ENCODE data around the gene RNF157. TPM values are rescaled to one million over a fixed set of nuclear protein-coding genes. Genes with fewer than 3 reads are reported as not detected.
A peak's percentile ranks its signal among the peaks of the same experiment; 100 is the strongest.

Gene RNF157
- total and polyA plus RNA-seq, 2 of the 13 experiments (the other 11 are each of a cell fraction or from before 2014, with no cell fraction given) = 0.44 to 1.5 TPM

DNA sequence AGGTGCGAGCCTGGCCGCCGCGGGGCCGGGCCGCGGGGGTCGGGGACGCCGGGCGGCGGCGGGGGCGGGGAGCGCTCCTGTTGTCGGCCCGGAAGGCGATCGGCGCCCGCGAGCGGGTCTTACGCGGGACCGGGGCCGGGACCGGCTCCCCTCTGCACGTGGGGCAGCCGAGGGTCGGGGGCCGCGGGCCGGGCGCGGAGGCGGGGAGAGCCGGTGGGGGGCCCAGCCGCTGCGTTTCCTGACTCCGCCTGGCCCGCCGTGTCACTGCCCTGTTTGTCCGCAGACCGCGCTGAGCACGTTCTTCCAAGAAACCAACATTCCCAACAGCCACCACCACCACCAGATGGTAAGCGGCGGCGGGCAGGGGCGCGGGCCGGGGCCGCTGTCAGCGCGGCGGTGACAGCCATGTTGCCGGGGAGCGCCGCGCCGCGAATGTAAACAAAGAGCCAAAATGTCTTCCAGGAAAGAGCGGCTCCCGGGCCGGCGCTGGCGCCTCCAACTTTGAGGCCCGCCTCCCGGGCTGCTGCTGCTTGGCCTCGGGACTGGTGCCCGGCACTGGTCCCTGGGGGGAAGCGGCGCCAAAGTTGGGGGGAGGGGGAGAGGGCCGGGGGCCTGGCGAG is 25.4 kb upstream of the RNF157 start (continued):
- TF ChIP-seq RAD21 (CRISPR knock-in tag; IDR thresholded peaks at IDR 0.05) (peak; percentile 49), NFE2 (CRISPR knock-in tag; IDR thresholded peaks at IDR 0.05) (no peak)

DNA sequence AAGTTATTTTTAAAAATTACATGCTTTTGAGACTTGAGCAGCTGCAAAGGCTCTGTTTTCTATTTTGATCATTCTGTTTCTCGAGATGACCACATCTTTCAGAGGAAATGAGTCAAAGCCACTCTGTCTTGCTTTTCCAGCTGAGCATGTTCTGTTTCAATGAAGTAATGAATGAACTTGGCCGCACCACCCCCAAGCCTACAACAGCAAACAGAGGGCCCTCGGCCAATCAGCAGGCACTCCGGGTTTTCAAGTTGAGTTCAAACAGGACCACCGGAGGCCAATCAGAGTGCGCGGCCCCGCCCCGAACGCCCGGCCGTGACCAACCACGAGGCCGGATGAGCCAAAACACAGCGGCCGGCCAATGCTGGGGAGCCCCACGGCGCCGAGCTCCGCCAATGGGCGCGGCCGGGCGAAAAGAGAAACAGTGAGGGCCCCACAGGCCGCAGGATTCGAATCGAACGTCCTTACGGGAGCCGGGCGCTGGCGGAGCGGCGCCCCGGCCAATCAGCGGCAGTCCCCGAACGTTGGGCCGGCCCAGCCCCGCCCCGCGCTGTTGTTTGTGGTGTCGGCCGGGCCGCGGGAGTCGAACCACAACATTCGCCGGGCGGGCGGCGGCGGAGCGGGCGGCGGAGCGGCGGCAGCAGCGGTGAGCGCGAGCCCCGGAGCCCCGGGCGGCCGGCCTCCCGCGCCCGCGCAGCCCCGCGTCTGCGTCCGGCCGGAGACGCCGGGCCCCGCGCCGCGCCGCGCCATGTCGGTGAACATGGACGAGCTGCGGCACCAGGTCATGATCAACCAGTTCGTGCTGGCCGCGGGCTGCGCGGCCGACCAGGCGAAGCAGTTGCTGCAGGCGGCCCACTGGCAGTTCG is 24.7 kb upstream of the RNF157 start, which contains the start of gene UBALD2:
UBALD2 (plus strand) TSS at position 594 of the 869 bp plus-strand sequence; CDS start at position 752, 158 bp downstream.
- Histone ChIP-seq H3K79me2 (ENCODE audit: insufficient read depth, low read length) (peaks cover 25% of the 10 kb centered on the region), H3K4me2 (ENCODE audit: low read depth, low read length) (peak within 1 kb of the TSS; percentile 98), H3K9ac (ENCODE audit: insufficient read depth, low read depth, low read length) (peak within 1 kb of the TSS; percentile 84), H3K27me3 (ENCODE audit: control insufficient read depth in 1 of 2, insufficient read depth in 2 of 2, low read length in 2 of 2) (no peaks in the 10 kb centered on the region), H3K4me3 (replicated peaks in 1 of 3; ENCODE audit: insufficient read depth in 1 of 3, low read depth in 2 of 3, low read length in 3 of 3) (peak within 1 kb of the TSS; percentile 88 to 98 (median 92)), H3K9me3 (ENCODE audit: low read length) (no peaks in the 10 kb centered on the region), H3K36me3 (replicated peaks in 1 of 2; ENCODE audit: control insufficient read depth in 1 of 2, insufficient read depth in 2 of 2, low read length in 2 of 2) (peaks cover 5 to 11% of the 10 kb centered on the region in 2 experiments; a peak in 3 of 5 replicates), H3K27ac (ENCODE audit: extremely low read length, insufficient read depth, low read length) (peak within 1 kb of the TSS; percentile 63), H2AFZ (ENCODE audit: low read length) (no peak within 1 kb of the TSS), H4K20me1 (ENCODE audit: insufficient read depth, low read length) (no peaks in the 10 kb centered on the region; the same call in 1 of the 2 replicates), H3K4me1 (ENCODE audit: insufficient read depth, low read length) (peaks cover 76% of the 10 kb centered on the region)
- intact Hi-C loops (cut with micrococcal nuclease; ENCODE audit: unreplicated experiment) = loop anchor here (2.0 kb wide), 1 partner anchor 56 kb away; no protein-coding TSS in a partner anchor
- POLR2A ChIA-PET = interaction anchor here (0.6 to 5.6 kb wide), 22 partner anchors 8 to 389 kb away, joined by 3 to 51 read pairs (median 5); partner anchors contain the start of genes EXOC7, RNF157, SPHK1 and TRIM65
- no TSS peak for BruUV-seq (replicated peaks)
- ATAC-seq (peak; percentile 96), FAIRE-seq (peak; percentile 94), DNase-seq (ENCODE audit: low spot score) (peak; percentile 98)
- WGBS (ENCODE audit: low lambda C conversion rate) = under 1% methylated on average over 38 of the region's 94 CpGs
- CTCF ChIA-PET (ENCODE audit: low intra/inter-chr PET ratio, low total read pairs) = no interaction called here
- in situ Hi-C loops (cut with HindIII; ENCODE audit: extremely low pct_ligation_motif_present, low pct_unique_long_range_greater_than_20kb) = no loop called here
- TF ChIP-seq, protein P1, sequence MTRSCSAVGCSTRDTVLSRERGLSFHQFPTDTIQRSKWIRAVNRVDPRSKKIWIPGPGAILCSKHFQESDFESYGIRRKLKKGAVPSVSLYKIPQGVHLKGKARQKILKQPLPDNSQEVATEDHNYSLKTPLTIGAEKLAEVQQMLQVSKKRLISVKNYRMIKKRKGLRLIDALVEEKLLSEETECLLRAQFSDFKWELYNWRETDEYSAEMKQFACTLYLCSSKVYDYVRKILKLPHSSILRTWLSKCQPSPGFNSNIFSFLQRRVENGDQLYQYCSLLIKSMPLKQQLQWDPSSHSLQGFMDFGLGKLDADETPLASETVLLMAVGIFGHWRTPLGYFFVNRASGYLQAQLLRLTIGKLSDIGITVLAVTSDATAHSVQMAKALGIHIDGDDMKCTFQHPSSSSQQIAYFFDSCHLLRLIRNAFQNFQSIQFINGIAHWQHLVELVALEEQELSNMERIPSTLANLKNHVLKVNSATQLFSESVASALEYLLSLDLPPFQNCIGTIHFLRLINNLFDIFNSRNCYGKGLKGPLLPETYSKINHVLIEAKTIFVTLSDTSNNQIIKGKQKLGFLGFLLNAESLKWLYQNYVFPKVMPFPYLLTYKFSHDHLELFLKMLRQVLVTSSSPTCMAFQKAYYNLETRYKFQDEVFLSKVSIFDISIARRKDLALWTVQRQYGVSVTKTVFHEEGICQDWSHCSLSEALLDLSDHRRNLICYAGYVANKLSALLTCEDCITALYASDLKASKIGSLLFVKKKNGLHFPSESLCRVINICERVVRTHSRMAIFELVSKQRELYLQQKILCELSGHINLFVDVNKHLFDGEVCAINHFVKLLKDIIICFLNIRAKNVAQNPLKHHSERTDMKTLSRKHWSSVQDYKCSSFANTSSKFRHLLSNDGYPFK (CRISPR knock-in tag; IDR thresholded peaks at IDR 0.05; ENCODE audit: borderline replicate concordance) = no peak
- TF ChIP-seq ZBTB7A (CRISPR knock-in tag; IDR thresholded peaks at IDR 0.05) (no peak), SOX6 (IDR thresholded peaks at IDR 0.05) (no peak), SOX6 (CRISPR knock-in tag; IDR thresholded peaks at IDR 0.05) (peak; percentile 64), ZFAT (CRISPR knock-in tag; conservative IDR thresholded peaks at IDR 0.05) (no peak), ZNF775 (CRISPR knock-in tag; IDR thresholded peaks at IDR 0.05; ENCODE audit: borderline replicate concordance) (no peak), HHEX (CRISPR knock-in tag; IDR thresholded peaks at IDR 0.05) (no peak), MYC (CRISPR knock-in tag; IDR thresholded peaks at IDR 0.05; ENCODE audit: borderline replicate concordance) (peak; percentile 61; the same call in 1 of the 2 replicates)
- TF ChIP-seq, protein P2, sequence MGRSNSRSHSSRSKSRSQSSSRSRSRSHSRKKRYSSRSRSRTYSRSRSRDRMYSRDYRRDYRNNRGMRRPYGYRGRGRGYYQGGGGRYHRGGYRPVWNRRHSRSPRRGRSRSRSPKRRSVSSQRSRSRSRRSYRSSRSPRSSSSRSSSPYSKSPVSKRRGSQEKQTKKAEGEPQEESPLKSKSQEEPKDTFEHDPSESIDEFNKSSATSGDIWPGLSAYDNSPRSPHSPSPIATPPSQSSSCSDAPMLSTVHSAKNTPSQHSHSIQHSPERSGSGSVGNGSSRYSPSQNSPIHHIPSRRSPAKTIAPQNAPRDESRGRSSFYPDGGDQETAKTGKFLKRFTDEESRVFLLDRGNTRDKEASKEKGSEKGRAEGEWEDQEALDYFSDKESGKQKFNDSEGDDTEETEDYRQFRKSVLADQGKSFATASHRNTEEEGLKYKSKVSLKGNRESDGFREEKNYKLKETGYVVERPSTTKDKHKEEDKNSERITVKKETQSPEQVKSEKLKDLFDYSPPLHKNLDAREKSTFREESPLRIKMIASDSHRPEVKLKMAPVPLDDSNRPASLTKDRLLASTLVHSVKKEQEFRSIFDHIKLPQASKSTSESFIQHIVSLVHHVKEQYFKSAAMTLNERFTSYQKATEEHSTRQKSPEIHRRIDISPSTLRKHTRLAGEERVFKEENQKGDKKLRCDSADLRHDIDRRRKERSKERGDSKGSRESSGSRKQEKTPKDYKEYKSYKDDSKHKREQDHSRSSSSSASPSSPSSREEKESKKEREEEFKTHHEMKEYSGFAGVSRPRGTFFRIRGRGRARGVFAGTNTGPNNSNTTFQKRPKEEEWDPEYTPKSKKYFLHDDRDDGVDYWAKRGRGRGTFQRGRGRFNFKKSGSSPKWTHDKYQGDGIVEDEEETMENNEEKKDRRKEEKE (IDR thresholded peaks at IDR 0.05) = no peak
- TF ChIP-seq, protein P3, sequence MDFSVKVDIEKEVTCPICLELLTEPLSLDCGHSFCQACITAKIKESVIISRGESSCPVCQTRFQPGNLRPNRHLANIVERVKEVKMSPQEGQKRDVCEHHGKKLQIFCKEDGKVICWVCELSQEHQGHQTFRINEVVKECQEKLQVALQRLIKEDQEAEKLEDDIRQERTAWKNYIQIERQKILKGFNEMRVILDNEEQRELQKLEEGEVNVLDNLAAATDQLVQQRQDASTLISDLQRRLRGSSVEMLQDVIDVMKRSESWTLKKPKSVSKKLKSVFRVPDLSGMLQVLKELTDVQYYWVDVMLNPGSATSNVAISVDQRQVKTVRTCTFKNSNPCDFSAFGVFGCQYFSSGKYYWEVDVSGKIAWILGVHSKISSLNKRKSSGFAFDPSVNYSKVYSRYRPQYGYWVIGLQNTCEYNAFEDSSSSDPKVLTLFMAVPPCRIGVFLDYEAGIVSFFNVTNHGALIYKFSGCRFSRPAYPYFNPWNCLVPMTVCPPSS (IDR thresholded peaks at IDR 0.05) = no peak
- TF ChIP-seq, protein P4, sequence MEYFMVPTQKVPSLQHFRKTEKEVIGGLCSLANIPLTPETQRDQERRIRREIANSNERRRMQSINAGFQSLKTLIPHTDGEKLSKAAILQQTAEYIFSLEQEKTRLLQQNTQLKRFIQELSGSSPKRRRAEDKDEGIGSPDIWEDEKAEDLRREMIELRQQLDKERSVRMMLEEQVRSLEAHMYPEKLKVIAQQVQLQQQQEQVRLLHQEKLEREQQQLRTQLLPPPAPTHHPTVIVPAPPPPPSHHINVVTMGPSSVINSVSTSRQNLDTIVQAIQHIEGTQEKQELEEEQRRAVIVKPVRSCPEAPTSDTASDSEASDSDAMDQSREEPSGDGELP (IDR thresholded peaks at IDR 0.05; ENCODE audit: borderline replicate concordance, low read depth) = peak; percentile 84
